Activated T-cell treated with anti-CD3 and anti-CD28 coated beads, Interleukin-2, amount 50 U/mL, for 1 hour (primary cell): ENCODE results near the gene SV2C.

ENCODE experiments used
- DNase-seq: peaks from one replicate; pipeline ENCODE4 v3.0.0-alpha.2; 2020

SV2C gene

DNA sequence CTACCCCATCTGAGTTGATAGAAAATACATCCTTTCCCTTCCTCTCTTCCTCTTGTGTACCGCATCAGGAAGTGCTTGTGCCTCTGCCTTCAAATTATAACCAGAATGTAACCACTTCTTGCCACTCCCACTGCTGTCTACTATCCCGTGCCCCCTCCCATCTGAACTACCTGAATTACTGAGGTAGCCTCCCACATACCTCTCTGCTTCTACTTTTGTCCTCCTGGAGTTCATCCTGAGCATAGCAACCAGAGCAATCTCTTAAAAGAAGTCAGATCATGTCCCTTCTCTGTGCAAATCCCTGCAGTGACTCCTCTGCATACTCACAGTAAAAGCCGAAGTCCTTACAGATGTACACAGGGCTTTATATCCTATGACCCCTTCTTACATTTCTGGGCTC, 23.0 kb downstream of the SV2C start:
- DNase-seq, result no peak

DNA sequence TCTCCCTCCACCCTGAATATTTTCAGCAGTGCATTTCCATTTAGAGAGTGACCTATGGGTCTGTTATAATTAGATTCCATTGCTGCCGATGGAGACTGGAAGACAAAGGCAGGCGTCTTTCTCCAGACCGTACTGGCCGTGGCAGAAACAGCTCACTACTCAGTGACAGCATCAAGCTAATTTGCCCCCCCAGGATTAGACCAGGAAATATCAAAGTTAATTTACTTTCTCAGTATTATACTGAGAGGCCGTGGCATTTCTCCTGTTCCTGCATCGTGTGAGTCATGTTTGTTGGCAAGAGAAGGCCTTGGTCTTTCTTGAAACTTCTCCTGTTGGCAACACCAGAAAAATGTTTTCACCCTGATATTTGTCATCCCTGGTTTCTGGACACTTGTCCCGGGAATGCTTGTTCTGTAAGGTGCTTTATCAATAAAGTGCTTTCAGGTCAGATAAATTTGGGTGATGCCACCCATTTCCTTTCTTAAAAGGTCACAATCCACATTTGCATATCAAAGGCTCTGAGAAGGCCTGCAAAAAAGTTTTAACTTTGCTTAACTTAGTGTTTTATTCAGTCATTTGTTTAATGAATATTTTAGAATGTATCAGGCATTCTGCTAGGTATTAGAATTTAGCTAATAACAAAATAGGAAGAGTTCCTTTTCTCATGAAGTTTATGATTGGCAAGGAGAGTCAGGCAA, 28.4 kb downstream of the SV2C start:
- DNase-seq, result no peak

DNA sequence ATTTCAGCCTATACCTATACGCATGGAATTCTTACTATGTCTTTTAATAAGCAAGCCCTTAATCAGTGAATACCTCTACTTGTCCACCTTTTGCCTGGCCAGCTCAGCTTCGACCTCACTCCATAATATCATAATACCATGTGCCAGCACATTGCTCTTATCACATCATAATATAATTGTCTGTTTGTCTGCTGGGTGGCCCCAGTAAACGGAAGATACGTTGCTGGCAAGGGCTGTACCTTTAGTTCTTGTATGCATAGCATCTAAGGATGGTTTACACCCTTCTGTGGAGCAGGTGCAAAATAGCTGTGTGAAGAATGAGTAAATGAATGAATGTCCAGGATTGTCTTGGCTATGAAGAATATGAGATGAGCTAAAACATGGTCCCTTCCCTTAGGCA, 29.9 kb downstream of the SV2C start:
- DNase-seq, result no peak

GRCh38 chr5:76114179-76114851, 31.1 kb downstream of the SV2C start:
- DNase-seq, result no peak

DNA sequence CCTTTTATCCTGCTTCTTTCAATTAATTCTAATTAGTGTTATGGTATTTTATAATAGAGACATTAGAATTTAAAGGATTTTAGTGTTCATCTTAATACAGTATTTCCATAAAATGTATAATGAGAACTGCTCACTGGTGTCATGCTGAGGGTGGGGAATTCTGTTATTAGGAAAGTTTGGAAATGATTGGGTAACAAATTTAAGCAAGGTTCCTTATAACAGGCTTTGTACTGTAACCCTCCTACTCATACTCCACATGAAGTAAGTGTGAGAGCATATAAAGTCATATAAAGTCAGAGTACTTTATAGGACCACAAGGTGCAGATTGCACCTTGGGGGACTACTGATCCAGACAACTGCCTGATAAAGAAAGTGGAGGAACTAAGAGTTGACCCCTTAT, 42.2 kb downstream of the SV2C start:
- DNase-seq, result no peak

DNA sequence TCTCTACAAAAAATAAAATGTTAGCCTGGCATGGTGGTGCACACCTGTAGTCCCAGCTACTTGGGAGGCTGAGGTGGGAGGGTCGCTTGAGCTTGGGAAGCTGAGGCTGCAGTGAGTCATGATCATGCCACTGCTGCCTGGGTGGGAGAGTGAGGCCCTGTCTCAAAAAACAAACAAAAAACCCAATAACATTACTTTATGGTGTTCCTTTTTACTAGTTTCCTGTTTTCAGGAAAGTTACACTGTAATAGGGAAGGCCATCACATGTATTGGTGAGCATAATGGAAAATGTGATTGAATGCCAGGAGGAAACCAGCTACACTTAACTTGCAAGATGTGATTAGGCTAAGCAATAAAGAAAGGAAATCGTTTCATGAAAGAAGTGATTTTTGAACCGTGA, 42.7 kb downstream of the SV2C start:
- DNase-seq, result no peak

GRCh38 chr5:76134003-76134402, 50.8 kb downstream of the SV2C start:
- DNase-seq, result no peak

DNA sequence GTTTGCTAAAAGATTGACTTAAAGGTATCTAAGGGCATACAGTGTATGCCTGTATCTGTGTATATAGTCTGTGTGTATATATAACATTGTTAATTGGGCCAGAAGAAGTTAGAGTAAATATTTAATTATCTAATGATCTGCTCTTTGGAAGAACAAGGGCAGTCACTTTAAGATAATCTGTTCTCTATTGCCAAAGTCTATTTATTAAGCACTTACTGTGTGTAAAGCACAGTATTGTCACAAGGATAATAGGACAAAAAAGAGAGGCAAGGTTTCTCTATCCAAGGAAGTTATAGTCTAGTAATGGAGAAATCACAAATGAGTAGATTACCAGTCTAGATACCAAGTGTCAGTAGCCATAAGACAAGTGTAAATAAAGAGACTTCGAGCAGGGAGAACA, 51.5 kb downstream of the SV2C start:
- DNase-seq, result no peak

DNA sequence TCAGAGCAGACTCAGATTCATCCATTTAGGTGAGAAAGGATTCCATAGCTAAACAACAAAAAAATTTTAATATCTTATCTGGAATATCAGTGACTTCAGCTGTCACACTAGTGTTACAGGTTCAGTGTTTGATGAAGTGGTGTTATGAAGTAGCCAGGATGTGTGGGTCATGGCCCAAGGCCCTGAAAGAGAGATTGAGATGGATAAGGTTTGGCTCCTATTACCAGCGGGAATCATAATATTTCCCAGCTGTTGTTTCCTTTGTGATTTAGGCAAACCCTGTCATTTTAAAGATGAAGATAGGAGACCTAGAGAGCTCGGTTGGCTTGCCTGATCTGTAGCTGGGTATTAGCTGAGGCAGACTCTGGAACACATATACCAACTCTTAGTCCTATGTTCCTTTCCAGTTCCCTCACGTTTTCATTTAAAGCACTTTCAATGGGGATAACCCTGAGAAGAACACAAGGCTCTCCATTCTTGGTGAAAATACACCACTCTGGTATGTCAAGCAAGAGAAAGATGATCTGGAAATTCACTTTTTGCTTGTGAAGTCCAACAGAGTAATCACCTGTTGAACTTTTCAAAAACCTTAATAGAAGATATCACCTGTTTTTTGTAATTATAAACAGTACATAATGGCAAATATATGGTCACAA, 54.8 kb downstream of the SV2C start:
- DNase-seq, result no peak

GRCh38 chr5:76143884-76144283, 60.7 kb downstream of the SV2C start:
- no peak for DNase-seq

DNA sequence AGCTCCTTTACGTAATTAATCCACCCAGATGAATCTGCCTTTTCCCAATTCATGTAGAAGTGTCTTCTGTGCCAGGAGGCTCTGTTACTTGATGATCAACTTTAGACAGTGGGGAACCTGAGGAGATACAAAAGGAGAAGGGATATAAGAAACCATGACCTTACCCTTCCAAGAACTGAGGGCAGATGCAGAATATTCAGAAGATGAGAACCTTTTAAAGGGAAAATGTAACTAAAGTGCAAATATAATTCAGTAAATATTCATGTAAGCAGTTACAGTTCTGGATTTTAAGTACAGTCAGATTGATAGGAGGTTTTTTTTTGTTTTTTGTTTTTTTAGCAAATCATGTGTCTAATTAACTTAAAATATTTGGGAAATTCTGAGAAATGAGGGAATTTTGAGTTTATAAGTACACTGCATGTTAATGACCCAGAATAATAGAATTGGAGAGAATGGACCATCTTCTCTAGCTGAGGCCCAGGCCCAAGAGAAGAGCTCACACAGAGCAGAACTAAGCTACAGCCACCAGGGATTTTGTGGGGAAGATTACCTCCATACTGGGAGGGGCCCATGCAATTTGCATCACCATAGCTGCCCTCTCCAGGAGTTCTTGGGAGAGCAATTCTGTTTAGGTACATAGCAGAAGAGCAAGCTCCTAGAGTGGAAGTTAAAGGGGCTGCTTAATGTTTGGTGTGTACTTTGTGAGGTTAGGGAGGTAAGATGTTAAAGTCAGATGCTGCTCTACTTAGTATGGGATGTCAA, 61.5 kb downstream of the SV2C start:
- no peak for DNase-seq

DNA sequence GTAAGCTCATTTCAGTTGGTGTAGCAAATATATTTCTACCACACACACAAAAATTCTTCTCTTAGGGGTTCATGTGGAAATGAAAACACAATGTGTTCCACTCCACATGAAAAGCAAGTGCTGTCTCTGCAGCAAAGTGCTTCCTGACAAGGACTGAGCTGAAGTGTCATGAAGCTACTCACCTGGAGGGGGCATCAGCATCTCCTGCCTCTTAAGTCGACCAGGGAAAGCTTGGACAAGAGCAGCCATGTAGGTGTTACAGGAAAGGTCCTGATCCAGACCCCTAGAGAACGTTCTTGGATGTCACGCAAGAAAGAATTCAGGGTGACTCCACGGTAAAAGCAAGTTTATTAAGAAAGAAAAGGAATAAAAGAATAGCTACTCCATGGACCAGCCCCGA, 62.8 kb downstream of the SV2C start:
- DNase-seq, result no peak

GRCh38 chr5:76149636-76150035, 66.5 kb downstream of the SV2C start:
- no peak for DNase-seq

GRCh38 chr5:76152161-76152560, 69.0 kb downstream of the SV2C start:
- DNase-seq, result no peak

GRCh38 chr5:76152700-76153099, 69.5 kb downstream of the SV2C start:
- DNase-seq, result no peak

- DNase-seq, result no peak
Measured at GRCh38 chr5:76153271-76153670, 70.1 kb downstream of the SV2C start.

DNA sequence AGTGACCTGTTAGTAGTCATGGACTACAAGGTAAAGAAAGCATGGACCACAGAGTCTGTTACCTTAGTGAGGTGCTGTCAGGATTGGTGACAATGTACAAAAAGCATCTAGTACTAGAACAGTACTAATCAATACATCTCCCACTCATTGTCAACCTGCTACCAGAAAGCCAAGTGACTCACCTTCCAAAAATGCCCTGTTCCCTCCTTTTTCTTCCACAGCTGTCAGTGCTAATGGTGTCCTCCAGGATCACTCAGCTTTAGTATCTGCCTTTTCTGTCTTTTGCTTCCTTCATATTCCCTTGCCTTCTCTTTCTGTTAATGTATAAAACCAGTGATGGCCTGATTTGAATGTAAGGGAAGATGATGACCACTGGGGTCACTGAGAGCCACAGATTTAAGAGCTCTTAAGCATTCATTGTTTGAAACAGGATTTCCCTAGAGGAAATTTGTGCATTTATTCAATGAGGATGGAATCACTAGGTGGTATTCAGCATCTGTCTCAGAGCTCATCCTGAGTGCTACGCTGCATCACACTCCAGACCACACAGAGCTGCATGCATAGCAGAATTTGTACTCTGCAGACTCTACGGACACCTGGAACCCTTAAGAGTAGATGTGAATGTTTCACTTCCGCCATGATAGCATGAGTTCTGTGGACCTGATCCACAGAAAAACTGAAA, 71.0 kb downstream of the SV2C start:
- DNase-seq, result no peak

DNA sequence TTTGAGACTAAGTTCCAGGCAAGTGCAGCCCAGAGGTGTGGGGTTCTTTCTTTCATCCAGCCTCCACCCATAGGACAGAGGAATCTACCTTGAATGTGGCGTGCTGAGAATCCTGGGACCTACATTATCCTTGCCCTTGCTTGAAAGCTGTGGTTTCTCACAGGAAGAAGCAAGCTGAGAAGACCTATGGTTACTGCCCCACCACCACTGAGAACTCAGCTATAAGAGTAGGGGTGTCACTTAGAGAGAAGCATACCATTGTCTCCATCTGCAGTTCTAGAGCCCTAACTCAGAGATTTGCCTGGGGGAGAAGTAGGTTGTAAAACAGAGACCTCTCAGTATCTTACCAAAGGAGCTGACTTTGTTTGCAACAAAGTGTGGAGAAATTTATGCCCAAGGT, 72.4 kb downstream of the SV2C start:
- DNase-seq, result no peak

DNA sequence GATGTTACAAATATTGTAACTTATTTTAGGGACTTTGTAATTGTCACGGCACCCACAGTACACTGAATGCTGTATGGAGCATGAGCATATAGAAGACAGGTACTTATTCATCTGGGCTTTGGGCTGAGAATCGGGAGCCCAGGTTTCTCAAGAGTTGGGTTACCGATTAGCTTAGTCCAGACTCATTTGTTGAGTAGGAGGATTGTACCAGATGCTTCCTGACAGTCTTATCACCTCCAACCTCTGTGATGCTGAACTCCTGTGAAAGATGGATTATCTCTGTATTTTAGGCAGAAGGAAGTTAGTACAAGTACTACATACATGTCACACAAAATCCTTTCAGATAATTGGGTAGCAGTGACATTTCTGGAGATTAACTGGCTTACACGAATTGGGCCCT, 79.2 kb downstream of the SV2C start:
- DNase-seq, result no peak

- no peak for DNase-seq
Measured at GRCh38 chr5:76163111-76163628, 80.0 kb downstream of the SV2C start.

GRCh38 chr5:76165029-76165428, 81.8 kb downstream of the SV2C start:
- DNase-seq, result no peak

- DNase-seq, result no peak
Measured at GRCh38 chr5:76165711-76166374, 82.7 kb downstream of the SV2C start.
